IPS-18c (cell line): ENCODE results near the gene VAV2.

ENCODE experiments used
- H3K4me3 ChIP-seq: 2 replicates; pipeline ENCODE4 v1.7.0; 2013; ENCODE audit warnings: low read depth, mild to moderate bottlenecking, low read length, moderate library complexity; ENCODE audit not compliant: insufficient read depth
- H3K9me3 ChIP-seq: one replicate; pipeline ENCODE4 v1.6.1; 2013; ENCODE audit warnings: mild to moderate bottlenecking, low read length, moderate library complexity; ENCODE audit not compliant: control insufficient read depth, insufficient read depth

Gene VAV2

DNA sequence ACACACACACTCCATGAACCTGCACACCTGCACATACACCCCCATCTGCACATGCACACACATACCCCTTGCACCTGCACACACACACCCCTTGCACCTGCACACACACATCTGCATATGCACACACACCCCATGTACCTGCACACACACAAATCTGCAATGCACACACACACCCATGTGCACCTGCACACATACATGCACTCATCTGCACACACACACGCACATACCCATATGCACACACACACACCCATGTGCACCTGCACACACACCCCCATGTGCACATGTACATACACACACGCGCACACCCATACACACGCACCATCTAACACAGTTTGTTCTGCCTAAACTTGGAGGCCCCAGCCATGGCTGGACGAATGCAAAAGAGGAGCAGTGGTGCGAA lies 138.1 kb downstream of the VAV2 start:
- Histone ChIP-seq H3K4me3 (no peak overlapping the region), H3K9me3 (no peaks in the 10 kb centered on the region)

DNA sequence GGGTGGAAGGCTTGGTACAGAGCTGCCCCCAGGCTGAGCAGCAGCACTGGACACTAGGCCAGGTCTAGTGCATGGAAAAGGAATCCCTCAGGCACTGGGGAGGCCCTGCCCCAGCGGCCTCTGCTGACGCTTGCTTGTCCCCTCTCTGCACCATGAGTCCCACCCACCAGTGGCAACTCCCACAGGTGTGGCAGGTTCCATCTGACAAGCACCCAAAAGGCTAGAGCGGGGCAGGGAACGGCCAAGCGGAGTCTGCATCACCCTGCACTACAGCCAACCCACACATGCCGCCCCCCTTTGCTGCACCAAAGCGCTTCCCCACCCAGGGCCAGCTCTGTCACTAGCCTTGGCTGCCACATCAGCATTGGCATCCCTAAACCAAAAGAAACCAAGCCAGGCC lies 138.8 kb downstream of the VAV2 start:
- no peak overlapping the region for H3K4me3 ChIP-seq

DNA sequence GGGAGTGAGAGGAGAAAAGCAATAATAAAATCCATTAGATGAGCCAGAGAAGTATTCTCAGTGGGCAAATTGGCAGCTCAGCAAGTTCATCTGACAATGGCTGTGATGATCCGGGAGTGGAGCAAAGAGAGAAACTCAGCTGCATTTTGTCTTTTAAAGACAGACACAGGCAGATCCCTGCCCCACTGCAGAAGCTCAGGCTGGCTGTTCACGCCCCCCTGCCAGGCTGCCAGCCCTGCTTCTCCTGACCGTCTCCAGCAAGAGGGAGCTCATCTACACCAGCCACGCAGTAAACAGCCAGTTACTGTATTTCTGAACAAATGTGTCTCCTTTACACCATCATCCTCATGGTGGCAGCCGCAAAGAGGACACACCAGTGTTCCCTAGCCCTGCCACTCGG lies 139.7 kb downstream of the VAV2 start:
- no peak overlapping the region for H3K4me3 ChIP-seq
- H3K9me3 ChIP-seq: no peaks in the 10 kb centered on the region

More for the DNA sequence above, 138.8 kb downstream of the VAV2 start:
- H3K9me3 ChIP-seq: no peaks in the 10 kb centered on the region

DNA sequence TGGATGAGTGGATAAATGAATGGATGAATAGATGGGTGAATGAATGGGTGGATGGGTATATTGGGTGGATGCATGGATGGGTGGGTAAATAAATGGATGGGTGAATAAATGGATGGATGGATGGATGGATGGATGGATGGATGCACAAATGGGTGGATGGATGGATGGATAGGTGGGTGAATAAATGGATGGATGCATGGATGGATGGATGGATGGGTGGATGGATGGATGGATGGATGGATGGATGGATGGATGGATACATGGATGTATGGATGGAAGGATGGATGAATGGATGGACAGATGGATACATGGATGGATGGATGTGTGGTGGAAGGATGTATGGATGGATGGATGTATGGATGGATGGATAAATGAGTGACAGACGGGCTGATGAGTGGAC lies 140.4 kb downstream of the VAV2 start:
- H3K4me3 ChIP-seq: no peak overlapping the region

DNA sequence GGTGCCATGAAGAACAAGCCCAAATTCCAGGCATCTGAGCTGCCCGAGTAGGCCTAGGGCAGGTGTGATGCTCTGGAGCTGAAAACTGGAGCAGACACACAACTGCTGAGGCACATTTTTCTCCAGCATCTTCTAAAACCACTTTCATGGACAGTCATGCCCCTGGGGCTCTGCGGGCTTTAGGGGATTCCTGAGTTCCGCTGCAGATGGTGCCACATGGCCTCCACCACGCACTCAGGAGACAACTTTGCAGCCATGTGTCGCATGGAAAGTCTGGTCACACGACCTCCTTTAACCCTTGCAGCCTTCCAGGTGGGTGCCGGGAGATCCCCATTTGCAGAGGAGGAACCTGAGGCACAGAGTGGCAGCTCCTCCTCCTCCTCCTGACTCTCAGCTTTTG lies 141.2 kb downstream of the VAV2 start:
- H3K4me3 ChIP-seq: no peak overlapping the region
- no peaks in the 10 kb centered on the region for H3K9me3 ChIP-seq

More for the DNA sequence above, 140.4 kb downstream of the VAV2 start:
- no peaks in the 10 kb centered on the region for H3K9me3 ChIP-seq

DNA sequence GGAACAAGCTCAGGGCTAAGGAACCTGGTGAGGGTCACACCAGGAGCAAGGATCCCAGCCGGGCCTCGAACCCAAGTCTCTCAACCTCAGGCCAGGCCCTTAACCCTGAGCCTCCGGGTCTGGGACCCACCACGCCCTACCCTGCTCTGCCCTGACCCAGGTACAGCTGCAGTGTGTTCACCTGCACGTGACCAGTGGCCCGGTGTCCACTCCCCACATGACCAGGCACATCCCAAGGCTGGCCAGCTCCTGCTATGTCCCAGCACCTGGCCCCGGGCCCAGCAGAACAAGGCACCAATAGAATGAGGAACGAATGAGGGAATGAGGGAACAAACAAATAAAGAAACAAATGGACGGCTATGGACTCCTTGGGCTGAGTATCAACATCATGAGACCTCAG lies 142.0 kb downstream of the VAV2 start:
- Histone ChIP-seq H3K4me3 (no peak overlapping the region), H3K9me3 (no peaks in the 10 kb centered on the region)

DNA sequence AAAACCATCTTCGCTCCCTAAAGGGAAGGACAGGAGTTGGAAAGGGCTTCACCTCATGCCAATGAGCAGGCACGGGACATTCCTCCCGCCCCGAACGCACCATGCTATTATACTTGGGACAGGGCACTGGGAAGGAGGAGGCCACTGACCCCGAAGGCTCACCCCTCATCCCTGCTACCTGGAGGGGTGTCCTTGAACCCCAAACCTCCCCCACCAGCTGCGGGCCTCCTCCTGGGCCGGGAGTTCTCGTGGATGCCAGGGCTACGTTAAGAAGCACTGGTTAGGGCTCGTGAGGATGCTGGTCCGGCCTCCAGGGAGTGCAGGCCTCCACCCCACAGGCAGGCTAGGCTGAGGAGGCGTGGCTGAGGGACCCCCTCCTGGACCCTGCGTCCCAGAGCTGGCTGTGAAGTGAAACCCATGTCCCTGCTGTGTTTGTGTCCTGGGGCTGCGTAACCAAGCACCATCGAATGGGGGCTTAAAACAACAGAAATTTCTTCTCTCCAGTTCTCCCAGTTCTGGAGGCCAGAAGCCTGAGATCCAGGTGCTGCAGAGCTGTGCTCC lies 142.9 kb downstream of the VAV2 start:
- Histone ChIP-seq H3K4me3 (no peak overlapping the region), H3K9me3 (no peaks in the 10 kb centered on the region)

DNA sequence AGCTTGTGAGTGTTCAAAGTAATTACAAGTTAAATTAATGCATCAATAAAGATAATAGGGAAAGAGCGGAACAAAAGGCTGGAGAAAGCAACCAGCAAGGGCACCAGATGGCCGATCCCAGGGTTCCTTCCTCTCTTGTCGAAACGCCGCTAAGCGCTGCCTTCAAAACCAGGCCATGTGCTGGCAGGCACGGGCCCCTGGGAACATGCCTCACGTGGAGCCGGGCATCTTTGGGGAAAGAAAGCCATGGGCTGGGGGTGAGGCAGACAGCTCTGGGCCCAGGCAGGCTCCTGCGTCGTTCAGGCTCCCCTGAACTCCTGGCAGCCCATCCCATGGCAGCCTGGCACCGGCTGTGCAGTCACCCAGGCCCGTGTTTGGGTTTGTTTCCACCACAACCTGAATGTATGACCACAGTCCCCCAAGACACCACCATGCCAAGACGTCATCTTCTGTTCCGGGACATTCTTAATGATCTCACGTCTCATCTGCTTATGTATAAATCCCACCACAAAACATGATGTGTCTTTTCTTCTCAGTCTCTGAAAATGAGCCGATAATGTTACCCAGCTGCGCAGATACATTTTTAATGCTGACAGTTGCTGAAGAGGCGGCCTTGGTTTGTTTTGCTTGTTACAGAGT lies 143.5 kb downstream of the VAV2 start:
- Histone ChIP-seq H3K4me3 (no peak overlapping the region), H3K9me3 (no peaks in the 10 kb centered on the region)

DNA sequence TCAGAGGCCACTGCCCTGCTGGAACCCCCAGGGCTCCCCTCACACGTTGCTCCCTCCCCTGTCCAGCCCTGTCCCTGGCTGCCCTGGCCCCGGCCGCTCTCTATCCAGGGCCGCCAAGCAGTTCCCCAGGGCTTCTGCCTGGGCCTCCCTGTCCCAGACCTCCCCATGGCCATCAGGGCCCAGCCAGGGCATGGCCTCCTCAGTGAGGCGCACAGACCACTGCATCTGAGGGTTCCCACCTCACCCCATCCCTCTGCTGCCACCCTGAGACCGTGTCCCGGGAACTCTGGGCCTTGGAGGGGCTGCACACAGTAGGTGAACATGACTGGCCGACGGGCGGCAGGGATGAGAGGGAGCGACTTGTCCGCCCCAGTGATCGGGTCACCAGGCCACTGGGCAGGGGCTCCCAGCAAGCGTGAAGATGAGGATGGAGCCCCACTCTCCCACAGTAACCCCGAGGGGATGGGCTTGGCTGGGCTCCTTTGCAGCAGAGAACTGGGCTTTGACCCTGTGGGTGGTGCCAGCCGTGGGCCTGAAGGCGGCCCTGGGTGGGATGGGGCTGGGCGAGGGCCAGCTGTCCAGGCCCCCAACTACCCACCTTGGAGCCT lies 145.5 kb downstream of the VAV2 start:
- no peak overlapping the region for H3K4me3 ChIP-seq
- no peaks in the 10 kb centered on the region for H3K9me3 ChIP-seq

DNA sequence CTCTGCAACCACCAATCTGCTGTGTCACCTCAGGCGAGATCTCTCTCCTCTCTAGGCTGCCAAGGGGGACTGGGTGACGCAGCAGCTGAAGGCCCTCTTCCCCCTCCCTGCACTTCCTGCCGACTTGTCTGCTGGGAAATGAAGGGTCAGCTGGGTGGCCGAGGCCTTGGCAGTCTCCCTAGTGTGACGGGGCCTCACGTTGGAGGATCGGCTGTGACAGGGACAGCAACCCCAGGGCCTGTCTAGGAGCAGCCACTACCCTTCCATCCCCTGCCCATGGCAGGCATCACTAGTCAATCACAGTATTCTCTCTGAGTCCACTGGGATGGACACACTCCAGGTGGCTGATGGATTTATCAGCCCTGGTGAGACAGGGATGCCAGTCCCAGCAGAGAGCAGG lies 146.7 kb downstream of the VAV2 start:
- Histone ChIP-seq H3K4me3 (no peak overlapping the region), H3K9me3 (no peaks in the 10 kb centered on the region)

DNA sequence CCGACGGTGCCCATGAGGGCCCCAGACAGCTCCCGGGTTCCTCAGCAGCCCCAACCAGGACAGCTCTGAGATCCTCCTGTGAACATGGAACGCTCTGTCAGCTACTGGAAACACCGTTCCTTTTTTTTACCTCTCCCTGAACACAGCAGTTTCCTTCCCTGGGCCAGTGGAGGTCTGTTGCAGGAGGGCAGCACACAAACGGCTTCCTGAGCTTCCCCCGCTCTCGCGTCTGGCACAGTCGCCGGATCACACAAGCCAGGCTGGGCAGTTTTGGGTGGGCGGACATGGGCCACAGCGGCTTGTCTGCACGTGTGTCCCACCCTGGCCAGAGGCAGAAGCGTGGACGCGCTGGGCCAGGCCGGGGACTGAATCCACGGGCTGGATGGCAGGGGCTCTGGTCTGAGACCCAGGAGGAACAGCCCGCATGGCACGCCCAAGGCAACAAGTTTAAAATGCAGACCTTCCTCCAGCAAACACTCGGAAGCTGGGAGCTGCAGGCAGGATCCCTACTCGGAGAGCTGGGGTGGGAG lies 147.2 kb downstream of the VAV2 start:
- no peaks in the 10 kb centered on the region for H3K9me3 ChIP-seq
- no peak overlapping the region for H3K4me3 ChIP-seq

DNA sequence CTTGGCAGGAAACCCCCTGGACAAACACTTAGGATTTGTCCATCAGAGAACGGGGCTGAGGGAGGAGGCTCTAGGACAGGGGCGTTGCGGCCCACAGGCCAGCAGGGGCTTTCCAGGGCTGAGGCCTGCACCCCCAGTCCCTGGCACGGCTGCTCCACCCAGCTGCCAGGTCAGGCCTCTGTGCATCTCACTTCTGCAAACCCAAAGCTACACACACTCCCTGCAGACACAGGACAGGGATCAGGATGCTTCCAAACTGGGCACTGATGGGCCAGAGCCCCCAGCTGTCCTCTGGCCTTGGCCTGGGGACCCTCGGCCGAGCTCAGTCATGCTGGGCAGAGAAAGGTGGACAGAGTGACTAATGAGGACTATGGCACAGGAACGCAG lies 147.7 kb downstream of the VAV2 start:
- Histone ChIP-seq H3K4me3 (no peak overlapping the region), H3K9me3 (no peaks in the 10 kb centered on the region)

DNA sequence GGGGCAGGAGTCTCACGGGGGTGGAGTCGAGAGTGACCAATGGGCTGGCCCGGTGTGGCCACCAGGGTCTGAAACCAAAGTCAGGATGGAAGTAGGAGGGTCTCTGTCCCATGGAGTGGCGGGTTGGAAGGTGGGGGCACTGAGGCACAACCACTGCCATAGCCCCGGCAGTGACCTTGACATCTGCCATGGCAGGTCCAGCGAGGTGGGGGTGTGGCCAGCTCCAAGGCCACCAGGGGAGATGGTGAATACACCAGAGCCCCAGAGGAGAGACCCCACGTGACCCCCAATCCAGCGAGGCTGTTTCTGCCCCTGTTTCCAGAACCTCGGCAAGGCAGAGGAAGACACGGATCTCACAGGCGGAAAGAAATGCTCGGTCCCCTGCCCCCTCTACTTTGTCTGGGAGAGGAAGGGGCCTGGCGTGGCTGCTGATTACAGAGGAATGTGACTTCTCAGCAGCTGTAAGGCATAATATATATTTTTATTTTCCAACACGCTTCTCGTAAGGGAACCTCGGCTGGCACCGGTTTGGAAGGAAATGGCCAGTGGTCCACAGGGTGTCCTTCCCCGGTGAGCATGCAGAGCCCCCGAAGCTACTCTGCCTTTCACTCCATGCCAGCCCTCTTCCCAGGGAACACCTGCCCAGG lies 148.2 kb downstream of the VAV2 start:
- H3K9me3 ChIP-seq: no peaks in the 10 kb centered on the region
- no peak overlapping the region for H3K4me3 ChIP-seq

DNA sequence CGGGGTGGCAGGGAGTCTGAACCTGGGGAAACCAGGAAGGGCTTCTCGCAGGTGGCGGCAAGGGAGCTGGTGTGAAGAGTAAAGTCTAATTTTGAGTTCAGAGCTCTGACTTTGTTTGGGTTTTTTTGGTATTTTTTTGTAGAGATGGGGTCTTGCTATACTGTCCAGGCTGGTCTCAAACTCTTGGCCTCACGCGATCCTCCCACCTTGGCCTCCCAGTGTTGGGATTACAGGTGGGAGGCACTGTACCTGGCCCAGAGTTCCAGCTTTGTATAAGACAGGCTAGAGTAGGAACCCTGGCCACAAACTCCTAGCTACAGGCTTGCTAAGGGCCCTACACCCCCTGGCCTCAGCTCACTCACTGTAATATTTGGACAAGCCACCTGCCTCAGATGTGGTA lies 148.9 kb downstream of the VAV2 start:
- no peaks in the 10 kb centered on the region for H3K9me3 ChIP-seq
- no peak overlapping the region for H3K4me3 ChIP-seq

DNA sequence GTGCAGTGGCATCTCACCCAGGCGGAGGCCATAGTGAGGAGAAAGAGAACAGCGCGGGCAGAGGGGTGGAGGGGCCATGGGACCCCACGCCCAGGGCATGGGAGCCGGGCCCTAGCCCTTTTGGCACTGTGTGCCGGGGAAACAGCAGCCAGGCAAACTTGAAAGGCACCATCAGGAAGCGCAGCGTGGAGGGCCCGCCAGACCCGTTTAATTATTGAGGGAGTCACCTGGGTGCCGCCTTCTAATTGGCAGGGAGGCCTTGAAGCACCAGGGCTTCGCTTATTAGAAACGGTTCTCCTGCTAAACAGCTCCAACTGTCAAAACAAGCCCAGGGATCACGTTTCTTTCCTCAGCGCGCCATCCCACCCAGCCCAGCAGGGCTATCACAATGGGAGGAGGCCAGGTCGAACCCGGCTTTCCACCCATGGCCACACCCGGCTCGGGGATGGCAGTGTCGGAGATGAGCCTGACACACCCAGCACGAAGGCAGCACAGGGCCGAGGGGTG lies 149.3 kb downstream of the VAV2 start:
- H3K9me3 ChIP-seq: no peaks in the 10 kb centered on the region
- H3K4me3 ChIP-seq: no peak overlapping the region

DNA sequence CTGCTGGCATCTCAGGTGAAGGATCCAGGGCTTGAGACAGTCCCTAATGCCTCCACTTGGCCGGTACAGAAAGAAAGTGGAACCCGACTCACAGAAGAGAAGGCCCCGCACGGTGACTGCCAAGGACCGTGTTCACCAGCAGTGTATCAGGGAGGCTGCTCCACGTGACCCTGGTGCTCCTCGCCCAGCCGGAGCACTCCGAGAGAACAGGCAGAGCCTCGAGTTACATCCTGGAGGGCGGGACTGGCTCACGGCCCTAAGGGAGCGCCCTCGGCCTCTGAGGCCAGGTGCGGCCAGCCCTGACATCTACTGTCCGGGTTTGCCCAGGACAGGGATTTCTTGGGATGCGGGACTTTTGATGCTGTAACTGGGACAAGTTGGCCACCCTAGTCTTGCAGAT lies 149.9 kb downstream of the VAV2 start:
- Histone ChIP-seq H3K4me3 (no peak overlapping the region), H3K9me3 (no peaks in the 10 kb centered on the region)

DNA sequence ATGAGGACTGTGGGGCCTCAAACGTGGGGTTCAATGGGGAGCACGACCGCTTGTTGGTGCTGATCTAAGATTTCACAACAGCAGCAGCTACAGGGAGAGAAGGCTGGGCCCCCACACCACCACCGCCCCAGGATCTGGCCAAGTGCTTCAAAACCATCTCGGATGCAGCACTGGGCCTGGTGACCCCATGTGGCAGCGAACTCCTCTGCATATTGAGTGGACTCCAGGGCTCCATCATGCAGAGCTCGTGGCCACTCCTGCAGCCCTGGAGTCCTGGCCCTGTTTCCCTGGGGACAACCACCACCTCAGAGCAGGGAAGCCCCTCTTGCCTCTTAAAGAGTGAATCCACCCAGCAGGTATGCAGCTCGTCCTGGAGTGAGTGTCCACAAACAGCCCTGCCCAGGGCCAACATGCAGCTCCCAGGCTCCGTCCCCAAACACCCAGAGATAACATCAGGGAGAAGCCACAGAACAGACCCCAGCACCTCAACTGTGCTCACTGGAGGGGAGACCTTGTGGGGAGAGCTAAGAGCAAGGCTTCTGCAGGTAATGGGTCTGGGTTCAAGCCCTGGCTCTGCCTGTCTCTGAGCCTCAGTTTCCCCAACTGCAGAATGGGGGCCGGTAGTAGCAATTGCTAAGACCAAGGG lies 150.8 kb downstream of the VAV2 start:
- Histone ChIP-seq H3K9me3 (no peaks in the 10 kb centered on the region), H3K4me3 (no peak overlapping the region)
